Vagina (tissue), 2 donors: Measurements from ENCODE around the gene ATP1B3.

ENCODE experiments used
- CTCF ChIP-seq, 3 experiments: fragments of 450-650 bp in 2 of 3; fragments of 200-600 bp in 1 of 3; sonication (generic) in 1 of 3; IDR thresholded peaks; one replicate each; pipeline ENCODE4 v1.5.1; 2017 to 2019; ENCODE audit warnings: antibody characterized with exemption in 3 of 3, mild to moderate bottlenecking in 2 of 3, moderate library complexity in 2 of 3
- POLR2A ChIP-seq, 2 donors: fragments of 450-650 bp; IDR thresholded peaks; one replicate each; pipeline ENCODE4 v1.6.1; 2017; ENCODE audit warnings: antibody characterized with exemption in 2 of 2, mild to moderate bottlenecking in 2 of 2, moderate library complexity in 2 of 2
- POLR2AphosphoS5 ChIP-seq, 2 donors: sonication (generic); formaldehyde crosslinking; IDR thresholded peaks; one replicate each; pipeline ENCODE4 v1.9.0; 2017; ENCODE audit warnings: antibody characterized with exemption in 2 of 2, mild to moderate bottlenecking in 2 of 2, low read depth in 1 of 2; ENCODE audit not compliant: insufficient read depth in 1 of 2

DNA sequence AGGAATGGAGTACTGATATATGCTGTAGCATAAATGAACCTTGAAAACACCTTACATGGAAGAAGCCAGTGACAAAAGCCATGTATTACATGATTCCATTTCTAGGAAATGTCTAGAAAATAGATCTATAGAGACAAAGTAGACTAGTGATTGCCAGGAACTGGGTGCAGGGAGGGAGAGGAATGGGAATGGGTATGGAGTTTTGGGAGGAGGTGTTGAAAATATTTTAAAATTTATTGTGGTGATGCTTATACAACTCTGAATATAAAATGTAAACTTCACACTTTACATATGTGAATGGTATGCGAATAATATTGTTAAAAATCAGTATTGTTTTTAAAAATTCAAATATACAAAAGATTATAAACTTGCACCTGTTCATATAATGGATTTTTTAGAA, 22.5 kb downstream of the ATP1B3 start:
- no peak for TF ChIP-seq POLR2A (IDR thresholded peaks at IDR 0.05)
- no peak for TF ChIP-seq CTCF (IDR thresholded peaks at IDR 0.05)
- no peak for TF ChIP-seq POLR2AphosphoS5 (IDR thresholded peaks at IDR 0.05; ENCODE audit: insufficient read depth in 1 of 2, low read depth in 1 of 2)
